Measurements from ENCODE around the gene SMIM33.
"Not testable (repeated sequence)": the region's sequence is repeated elsewhere in the genome, so short reads cannot be mapped to it uniquely, and the experiment has no call there.

Gene SMIM33

GRCh38 chr5:139494256-139494655, 23.5 kb downstream of the SMIM33 start:
- TF ChIP-seq POLR2A (IDR thresholded peaks at IDR 0.05; ENCODE audit: extremely low read depth, insufficient read length) (no peak), CTCF (IDR thresholded peaks at IDR 0.05; ENCODE audit: low read depth, low read length) (no peak), MYC (IDR thresholded peaks at IDR 0.05; ENCODE audit: low read depth, low read length) (no peak), MAX (IDR thresholded peaks at IDR 0.05; ENCODE audit: low read depth, low read length) (no peak)
- no peak overlapping the region for H3K4me3 ChIP-seq (ENCODE audit: low read depth, low read length)
- no peak for DNase-seq (ENCODE audit: low read depth)

- no peak for DNase-seq (ENCODE audit: low read depth)
- TF ChIP-seq POLR2A (IDR thresholded peaks at IDR 0.05; ENCODE audit: extremely low read depth, insufficient read length) (no peak), CTCF (IDR thresholded peaks at IDR 0.05; ENCODE audit: low read depth, low read length) (no peak), MAX (IDR thresholded peaks at IDR 0.05; ENCODE audit: low read depth, low read length) (no peak), MYC (IDR thresholded peaks at IDR 0.05; ENCODE audit: low read depth, low read length) (no peak)
- H3K4me3 ChIP-seq (ENCODE audit: low read depth, low read length): no peak overlapping the region
Measured at GRCh38 chr5:139494832-139495231, 24.0 kb downstream of the SMIM33 start.

- peak; percentile 57 for DNase-seq (ENCODE audit: low read depth)
- TF ChIP-seq MYC (IDR thresholded peaks at IDR 0.05; ENCODE audit: low read depth, low read length) (no peak), POLR2A (IDR thresholded peaks at IDR 0.05; ENCODE audit: extremely low read depth, insufficient read length) (no peak), MAX (IDR thresholded peaks at IDR 0.05; ENCODE audit: low read depth, low read length) (no peak), CTCF (IDR thresholded peaks at IDR 0.05; ENCODE audit: low read depth, low read length) (no peak)
- H3K4me3 ChIP-seq (ENCODE audit: low read depth, low read length): no peak overlapping the region
Measured at GRCh38 chr5:139495638-139496435, 25.0 kb downstream of the SMIM33 start.

GRCh38 chr5:139501381-139501780, 30.6 kb downstream of the SMIM33 start:
- H3K4me3 ChIP-seq (ENCODE audit: low read depth, low read length): no peak overlapping the region
- TF ChIP-seq POLR2A (IDR thresholded peaks at IDR 0.05; ENCODE audit: extremely low read depth, insufficient read length) (no peak), MYC (IDR thresholded peaks at IDR 0.05; ENCODE audit: low read depth, low read length) (no peak), CTCF (IDR thresholded peaks at IDR 0.05; ENCODE audit: low read depth, low read length) (no peak), MAX (IDR thresholded peaks at IDR 0.05; ENCODE audit: low read depth, low read length) (no peak)
- DNase-seq (ENCODE audit: low read depth): no peak

GRCh38 chr5:139503036-139503817, 32.4 kb downstream of the SMIM33 start:
- DNase-seq (ENCODE audit: low read depth); H3K4me3 ChIP-seq (ENCODE audit: low read depth, low read length): not testable (repeated sequence)

- DNase-seq (ENCODE audit: low read depth); H3K4me3 ChIP-seq (ENCODE audit: low read depth, low read length): not testable (repeated sequence)
Measured at GRCh38 chr5:139503879-139504278, 33.1 kb downstream of the SMIM33 start.

GRCh38 chr5:139504722-139505121, 33.9 kb downstream of the SMIM33 start:
- DNase-seq (ENCODE audit: low read depth); H3K4me3 ChIP-seq (ENCODE audit: low read depth, low read length): not testable (repeated sequence)
